HG03060 (cell line): ENCODE measurements around the gene TSC1.

Source experiments
- ATAC-seq: cut with Tn5 transposase; IDR thresholded peaks from one replicate; pipeline ENCODE4 v1.9.1; 2021; ENCODE audit warnings: low read depth, moderate number of reproducible peaks; ENCODE audit not compliant: unreplicated experiment

Gene TSC1

GRCh38 chr9:132942541-132943182 lies 1.8 kb downstream of the TSC1 start:
- ATAC-seq: no peak

- ATAC-seq: no peak
Observed at GRCh38 chr9:132939169-132939568, 5.2 kb downstream of the TSC1 start.

- ATAC-seq: no peak
Observed at GRCh38 chr9:132937463-132937901, 6.9 kb downstream of the TSC1 start.

GRCh38 chr9:132935026-132935425 lies 9.4 kb downstream of the TSC1 start:
- no peak for ATAC-seq

GRCh38 chr9:132931178-132931735 lies 13.2 kb downstream of the TSC1 start:
- ATAC-seq: no peak

GRCh38 chr9:132927704-132928103 lies 16.7 kb downstream of the TSC1 start:
- no peak for ATAC-seq

- ATAC-seq: no peak
Observed at GRCh38 chr9:132923346-132923902, 21.0 kb downstream of the TSC1 start.

GRCh38 chr9:132919614-132920268 lies 24.7 kb downstream of the TSC1 start:
- ATAC-seq: no peak

GRCh38 chr9:132914924-132915323 lies 29.5 kb downstream of the TSC1 start:
- no peak for ATAC-seq

GRCh38 chr9:132912131-132912530 lies 32.3 kb downstream of the TSC1 start:
- no peak for ATAC-seq

GRCh38 chr9:132910376-132910775 lies 34.0 kb downstream of the TSC1 start:
- no peak for ATAC-seq

- ATAC-seq: no peak
Observed at GRCh38 chr9:132909311-132909710, 35.1 kb downstream of the TSC1 start.

GRCh38 chr9:132908635-132909034 lies 35.8 kb downstream of the TSC1 start:
- ATAC-seq: no peak

- ATAC-seq: no peak
Observed at GRCh38 chr9:132905726-132906125, 38.7 kb downstream of the TSC1 start.

GRCh38 chr9:132903574-132904492 lies 40.6 kb downstream of the TSC1 start:
- ATAC-seq: no peak

- no peak for ATAC-seq
Observed at GRCh38 chr9:132901858-132902831, 42.3 kb downstream of the TSC1 start.

- ATAC-seq: no peak
Observed at GRCh38 chr9:132898051-132898450, 46.4 kb downstream of the TSC1 start.

GRCh38 chr9:132896906-132897305 lies 47.5 kb downstream of the TSC1 start:
- ATAC-seq: no peak

- no peak for ATAC-seq
Observed at GRCh38 chr9:132896264-132896663, 48.2 kb downstream of the TSC1 start.
